ENCODE results near the gene PCDHGA11.

PCDHGA11 gene

DNA sequence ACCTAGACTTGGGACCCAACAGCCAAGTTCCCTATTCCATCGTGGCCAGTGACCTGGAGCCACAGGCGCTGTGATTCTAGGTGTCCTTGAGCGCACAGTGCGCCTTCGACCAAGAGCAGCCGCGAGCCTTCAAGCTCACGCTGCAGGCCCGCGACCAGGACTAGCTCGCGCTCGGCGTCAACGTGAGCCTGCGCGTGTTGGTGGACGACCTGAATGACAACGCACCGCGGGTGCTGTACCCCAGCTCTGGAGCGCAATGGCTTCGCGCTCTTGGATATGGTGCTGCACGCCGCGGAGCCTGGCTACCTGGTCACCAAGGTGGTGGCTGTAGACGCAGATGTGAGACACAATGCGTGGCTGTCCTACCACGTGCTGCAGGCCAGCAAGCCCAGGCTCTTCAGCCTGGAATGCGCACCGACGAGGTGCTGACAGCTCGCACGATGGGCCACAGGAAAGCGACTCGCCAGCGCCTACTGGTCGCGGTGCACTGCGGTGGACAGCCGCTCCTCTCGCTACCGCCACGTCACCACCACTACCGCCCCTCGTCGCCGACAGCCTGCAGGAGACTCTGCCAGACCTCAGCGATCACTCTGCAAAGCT is 20.8 kb downstream of the PCDHGA11 start:
- Histone ChIP-seq H3K18ac (ENCODE audit: low read depth in 1 of 2, low read length in 2 of 2) (no peak overlapping the region), H3K36me3 (ENCODE audit: control insufficient read depth in 1 of 2, insufficient read depth in 2 of 2, low read depth in 1 of 2, low read length in 2 of 2) (peaks cover 7 to 9% of the 10 kb centered on the region in 2 experiments), H2AFZ (ENCODE audit: low read depth, low read length) (no peak overlapping the region), H3K9ac (ENCODE audit: low read length) (no peak overlapping the region), H2BK12ac (ENCODE audit: low read length in 2 of 2) (no peak overlapping the region), H2AK5ac (ENCODE audit: low read length, severe bottlenecking) (peak overlapping the region; percentile 13), H3K9me3 (ENCODE audit: control insufficient read depth, low read length) (peaks cover 10% of the 10 kb centered on the region), H3K14ac (ENCODE audit: low read length in 2 of 2) (no peak overlapping the region), H2BK120ac (ENCODE audit: low read depth, low read length) (no peak overlapping the region), H4K8ac (ENCODE audit: low read length) (no peak overlapping the region), H3K4me3 (ENCODE audit: insufficient read depth in 1 of 2, low read depth in 1 of 2, low read length in 2 of 2) (peak overlapping the region in 1 of 2 experiments; percentile 7), H2BK5ac (ENCODE audit: low read depth, low read length, poor library complexity, severe bottlenecking) (no peak overlapping the region), H3K23ac (ENCODE audit: low read length in 2 of 2) (no peak overlapping the region), H3K4ac (ENCODE audit: low read depth in 1 of 2, low read length in 2 of 2) (no peak overlapping the region), H3K79me1 (replicated peaks; ENCODE audit: low read length, poor library complexity, severe bottlenecking) (peaks cover 25% of the 10 kb centered on the region), H3K27ac (ENCODE audit: low read length, poor library complexity, severe bottlenecking) (no peak overlapping the region), H3K27me3 (ENCODE audit: control insufficient read depth in 1 of 2, insufficient read depth in 1 of 2, low read length in 2 of 2) (no peaks in the 10 kb centered on the region), H3K4me2 (ENCODE audit: low read length, poor library complexity, severe bottlenecking) (no peak overlapping the region), H2BK15ac (ENCODE audit: low read depth, poor library complexity, severe bottlenecking) (no peak overlapping the region), H3K4me1 (ENCODE audit: control insufficient read depth, insufficient read depth, low read depth, low read length) (peaks cover 5% of the 10 kb centered on the region), H4K91ac (ENCODE audit: low read length) (no peak overlapping the region)
- 99% methylated on average over 45 of the region's 50 CpGs for WGBS
- no peak for DNase-seq

DNA sequence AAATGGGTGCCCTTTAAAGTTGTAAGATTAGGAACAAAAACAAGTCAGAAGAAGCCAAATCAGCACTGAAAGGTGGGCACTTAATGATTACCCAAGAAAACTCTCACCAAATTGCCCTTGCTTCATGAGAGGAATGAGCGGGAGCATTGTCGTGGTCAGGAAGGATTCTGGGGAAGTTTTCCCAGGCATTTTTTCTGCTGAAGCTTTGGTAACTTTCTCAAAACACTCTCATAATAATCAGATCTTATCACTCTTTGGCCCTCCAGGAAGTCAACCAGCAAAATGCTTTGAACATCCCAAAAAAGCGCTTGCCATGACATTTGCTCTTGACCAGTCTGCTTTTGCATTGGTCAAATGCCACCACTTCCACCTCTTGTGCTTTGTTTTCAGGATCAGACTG is 44.5 kb downstream of the PCDHGA11 start:
- Histone ChIP-seq H3K79me1 (replicated peaks; ENCODE audit: low read length, poor library complexity, severe bottlenecking) (peaks cover 10% of the 10 kb centered on the region), H2BK12ac (ENCODE audit: low read length in 2 of 2) (no peak overlapping the region), H2AFZ (ENCODE audit: low read depth, low read length) (no peak overlapping the region), H3K9me3 (ENCODE audit: control insufficient read depth, low read length) (no peaks in the 10 kb centered on the region), H3K36me3 (ENCODE audit: control insufficient read depth in 1 of 2, insufficient read depth in 2 of 2, low read depth in 1 of 2, low read length in 2 of 2) (peaks cover 0 to 8% of the 10 kb centered on the region in 2 experiments), H3K9ac (ENCODE audit: low read length) (no peak overlapping the region), H3K4me2 (ENCODE audit: low read length, poor library complexity, severe bottlenecking) (no peak overlapping the region), H3K4me3 (ENCODE audit: insufficient read depth in 1 of 2, low read depth in 1 of 2, low read length in 2 of 2) (no peak overlapping the region), H3K4me1 (ENCODE audit: control insufficient read depth, insufficient read depth, low read depth, low read length) (peaks cover 2% of the 10 kb centered on the region), H2AK5ac (ENCODE audit: low read length, severe bottlenecking) (no peak overlapping the region), H3K18ac (ENCODE audit: low read depth in 1 of 2, low read length in 2 of 2) (no peak overlapping the region), H3K4ac (ENCODE audit: low read depth in 1 of 2, low read length in 2 of 2) (no peak overlapping the region), H3K27ac (ENCODE audit: low read length, poor library complexity, severe bottlenecking) (peak overlapping the region; percentile 28), H2BK15ac (ENCODE audit: low read depth, poor library complexity, severe bottlenecking) (no peak overlapping the region), H3K14ac (ENCODE audit: low read length in 2 of 2) (no peak overlapping the region), H3K23ac (ENCODE audit: low read length in 2 of 2) (no peak overlapping the region), H4K8ac (ENCODE audit: low read length) (no peak overlapping the region), H4K91ac (ENCODE audit: low read length) (no peak overlapping the region), H2BK120ac (ENCODE audit: low read depth, low read length) (no peak overlapping the region), H3K27me3 (ENCODE audit: control insufficient read depth in 1 of 2, insufficient read depth in 1 of 2, low read length in 2 of 2) (no peaks in the 10 kb centered on the region), H2BK5ac (ENCODE audit: low read depth, low read length, poor library complexity, severe bottlenecking) (no peak overlapping the region)
- peak; percentile 22 for DNase-seq
- WGBS, result 98% methylated on average over 3 of the region's 3 CpGs

Measured in mesenchymal stem cell (in vitro differentiated cells and primary cell).